GM18502 (cell line): ENCODE results near the gene TANC1.

Experiments used
- ATAC-seq: cut with Tn5 transposase; IDR thresholded peaks from one replicate; pipeline ENCODE4 v1.9.1; 2021; ENCODE audit warnings: mild to moderate bottlenecking; ENCODE audit not compliant: unreplicated experiment, poor library complexity

Gene TANC1

DNA sequence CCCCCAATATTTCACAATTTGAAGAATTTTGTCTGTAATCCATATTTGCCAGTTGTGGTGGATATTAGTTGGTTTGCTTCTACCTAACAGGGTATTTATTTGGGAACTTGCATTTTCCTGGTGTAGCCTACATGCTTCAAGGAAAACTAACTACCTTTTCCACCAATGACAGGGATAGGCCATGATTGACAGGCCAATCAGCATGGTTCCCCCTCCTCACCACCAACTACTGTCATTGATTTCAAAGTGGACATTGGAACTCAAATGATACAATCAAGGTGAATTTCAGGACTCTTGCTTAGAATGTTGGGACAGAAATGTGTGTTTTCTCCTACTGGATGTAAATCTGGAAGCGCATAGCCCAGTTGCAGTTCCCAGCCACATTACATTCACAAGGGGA lies 10.1 kb upstream of the TANC1 start:
- no peak for ATAC-seq

DNA sequence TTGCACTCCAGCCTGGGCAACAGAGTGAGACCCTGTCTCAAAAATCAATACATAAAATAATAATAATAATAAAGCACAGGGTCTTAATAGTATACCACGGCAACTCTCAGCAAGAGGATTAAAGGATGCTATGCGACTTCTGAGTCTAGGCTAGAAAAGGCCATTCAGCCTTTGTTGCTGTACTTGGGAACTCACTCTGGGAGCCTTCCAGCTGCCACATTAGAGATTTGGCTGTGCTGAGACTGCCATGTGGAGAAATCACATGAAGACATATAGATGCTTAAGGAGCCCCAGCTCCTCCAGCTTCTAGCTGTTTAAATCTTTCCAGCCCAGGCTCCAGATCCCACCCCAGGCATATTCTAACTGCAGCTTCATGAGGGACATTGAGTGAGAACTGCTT lies 8.2 kb upstream of the TANC1 start:
- no peak for ATAC-seq

DNA sequence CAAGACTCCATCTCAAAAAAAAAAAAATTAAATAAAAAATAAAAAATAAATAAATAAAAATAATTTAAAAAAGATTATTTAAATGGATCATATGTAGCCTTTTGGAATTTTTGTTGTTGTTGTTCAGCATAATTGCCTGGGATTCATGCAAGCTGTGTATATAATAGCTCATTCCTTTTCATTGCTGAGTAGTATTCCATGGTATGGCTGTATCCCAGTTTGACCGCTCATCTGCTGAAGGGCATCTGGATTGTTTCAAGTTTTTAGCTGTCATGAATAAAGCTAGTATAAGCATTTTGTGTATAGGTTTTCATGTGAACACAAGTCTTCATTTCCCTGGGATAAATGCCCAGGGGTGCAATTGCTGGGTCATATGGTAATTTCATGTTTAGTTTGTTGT lies 6.4 kb upstream of the TANC1 start:
- no peak for ATAC-seq

- no peak for ATAC-seq
Measured at GRCh38 chr2:158963071-158963470, 5.4 kb upstream of the TANC1 start.

DNA sequence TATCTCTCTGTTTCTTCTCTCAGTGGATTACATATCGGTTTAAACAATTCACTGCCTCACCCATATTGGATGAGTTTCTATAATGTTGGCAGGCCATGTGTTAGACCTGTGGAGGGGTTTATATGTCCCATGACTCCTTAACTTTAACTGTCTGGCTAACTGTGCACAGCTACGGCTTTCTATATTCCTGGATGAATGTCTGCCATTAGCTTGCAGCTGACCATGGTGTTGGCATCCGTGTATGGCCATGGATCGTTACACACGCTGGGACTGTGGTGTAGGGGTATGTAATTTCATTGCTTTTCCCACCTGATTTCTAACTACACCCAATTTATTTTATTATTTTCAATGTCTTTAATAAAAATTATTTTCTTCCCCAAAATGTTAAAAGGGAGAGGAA lies 3.3 kb upstream of the TANC1 start:
- no peak for ATAC-seq

GRCh38 chr2:158965641-158966040 lies 2.8 kb upstream of the TANC1 start:
- ATAC-seq: no peak

DNA sequence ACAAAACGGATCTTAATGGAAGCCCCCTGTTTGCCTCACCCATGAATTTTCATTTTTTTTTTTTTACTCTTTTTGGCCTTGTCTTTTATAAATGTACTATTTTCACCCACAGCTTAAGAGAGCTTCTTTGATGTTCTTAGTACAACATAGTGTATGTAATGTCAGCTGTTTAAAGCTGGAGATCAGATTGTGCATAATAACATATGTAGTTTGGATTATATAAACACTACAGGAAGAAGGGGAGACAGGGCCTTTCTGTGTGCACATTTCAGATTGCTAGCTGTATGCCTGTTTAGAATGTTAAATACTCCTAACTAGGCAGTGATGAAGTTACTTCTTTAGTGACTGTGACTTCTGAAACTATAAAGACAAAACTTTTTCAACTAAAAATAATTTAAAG lies 2.1 kb upstream of the TANC1 start:
- ATAC-seq: no peak

DNA sequence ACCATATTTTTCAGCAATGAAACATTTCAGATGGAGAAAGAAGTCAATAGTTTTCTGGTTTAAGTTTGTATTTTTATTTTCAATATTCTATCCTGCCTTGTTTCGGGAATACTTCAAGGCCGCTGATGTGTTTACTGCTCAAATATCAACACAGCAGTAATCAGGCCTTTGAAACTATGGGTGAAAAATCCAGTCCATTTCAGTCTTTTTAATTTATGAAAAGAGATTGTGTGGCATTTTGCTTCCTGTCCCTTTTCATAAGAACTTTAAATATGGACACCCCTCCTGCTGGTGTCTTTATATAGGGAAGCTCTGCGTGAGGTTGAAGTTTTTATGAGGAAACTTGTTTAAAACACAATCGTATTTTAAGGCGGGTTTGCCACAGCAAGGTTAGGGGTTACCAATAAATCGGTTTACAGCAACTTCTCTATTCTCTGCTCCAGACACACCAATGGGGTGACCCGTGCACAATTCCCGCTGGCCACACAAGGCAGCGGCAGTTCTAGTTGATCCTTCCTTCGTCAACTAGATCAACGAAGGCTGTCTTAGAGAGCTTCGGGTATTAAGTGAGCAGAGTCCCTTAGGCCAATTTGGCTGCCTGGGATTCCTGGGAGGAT lies 1.2 kb upstream of the TANC1 start:
- no peak for ATAC-seq

GRCh38 chr2:158967731-158968395 lies 577 bp upstream of the TANC1 start:
- ATAC-seq: peak; percentile 7

- peak; percentile 11 for ATAC-seq
Measured at GRCh38 chr2:158969162-158969714, 798 bp downstream of the TANC1 start.

GRCh38 chr2:158969715-158970240 lies 1.3 kb downstream of the TANC1 start:
- ATAC-seq: no peak

GRCh38 chr2:158970241-158970751 lies 1.9 kb downstream of the TANC1 start:
- ATAC-seq: no peak

DNA sequence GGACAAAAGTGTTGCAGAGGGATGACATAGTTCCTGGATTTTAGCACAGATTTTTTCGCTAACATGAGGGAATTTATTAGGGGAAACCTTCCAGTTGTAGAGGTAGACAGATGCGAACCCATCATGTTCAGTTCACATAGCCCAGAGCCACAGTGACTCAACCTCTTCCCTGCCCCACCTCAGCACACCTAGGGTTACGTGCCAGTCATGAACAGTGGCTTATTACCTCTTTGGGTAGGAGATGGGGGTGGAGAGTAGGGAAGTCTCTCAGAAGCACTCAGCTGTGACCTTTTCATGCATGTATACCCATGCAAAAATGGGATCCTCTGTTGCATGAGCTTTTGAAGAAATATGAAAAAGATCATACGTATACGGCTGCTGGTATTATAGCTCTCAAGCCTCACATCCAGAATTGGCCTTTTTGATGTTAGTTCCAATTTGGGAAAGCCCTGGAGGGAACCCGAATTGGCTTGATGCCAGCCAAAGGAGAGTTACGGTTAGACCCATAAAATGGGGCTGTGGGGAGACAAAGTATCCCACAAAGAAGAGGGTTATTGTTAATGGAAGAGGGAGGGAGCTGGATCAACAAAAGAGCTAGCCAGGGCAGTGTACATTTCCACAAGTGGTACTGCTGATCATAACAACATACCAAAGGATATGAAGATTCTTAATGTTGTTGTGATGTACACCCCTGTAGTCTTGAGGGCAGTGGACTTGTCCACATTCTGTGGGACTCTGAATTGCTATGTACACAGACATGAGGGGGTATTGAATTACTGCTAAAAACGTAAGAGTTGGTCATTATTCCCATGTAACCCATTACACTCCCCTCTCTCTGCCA lies 4.9 kb downstream of the TANC1 start:
- no peak for ATAC-seq

- no peak for ATAC-seq
Measured at GRCh38 chr2:158975271-158975921, 7.0 kb downstream of the TANC1 start.

DNA sequence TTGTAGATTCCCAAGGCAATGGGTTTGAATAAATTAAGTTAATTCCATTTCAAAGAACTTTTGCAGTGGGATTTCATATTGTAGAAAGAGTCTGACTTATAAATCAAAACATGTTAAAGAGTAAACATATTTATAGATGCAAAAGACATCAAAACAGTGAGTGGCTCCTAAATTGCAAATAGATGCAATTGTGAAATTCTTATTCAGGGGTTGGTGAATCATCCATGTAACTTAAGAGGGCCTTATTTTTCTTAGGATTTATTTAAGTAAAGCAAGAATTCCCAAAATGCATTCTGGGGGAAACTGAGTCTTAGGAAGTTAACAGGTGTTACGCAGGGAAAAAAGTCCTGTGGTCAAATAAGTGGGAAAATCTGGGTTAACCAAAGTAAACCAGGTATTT lies 11.3 kb downstream of the TANC1 start:
- no peak for ATAC-seq

DNA sequence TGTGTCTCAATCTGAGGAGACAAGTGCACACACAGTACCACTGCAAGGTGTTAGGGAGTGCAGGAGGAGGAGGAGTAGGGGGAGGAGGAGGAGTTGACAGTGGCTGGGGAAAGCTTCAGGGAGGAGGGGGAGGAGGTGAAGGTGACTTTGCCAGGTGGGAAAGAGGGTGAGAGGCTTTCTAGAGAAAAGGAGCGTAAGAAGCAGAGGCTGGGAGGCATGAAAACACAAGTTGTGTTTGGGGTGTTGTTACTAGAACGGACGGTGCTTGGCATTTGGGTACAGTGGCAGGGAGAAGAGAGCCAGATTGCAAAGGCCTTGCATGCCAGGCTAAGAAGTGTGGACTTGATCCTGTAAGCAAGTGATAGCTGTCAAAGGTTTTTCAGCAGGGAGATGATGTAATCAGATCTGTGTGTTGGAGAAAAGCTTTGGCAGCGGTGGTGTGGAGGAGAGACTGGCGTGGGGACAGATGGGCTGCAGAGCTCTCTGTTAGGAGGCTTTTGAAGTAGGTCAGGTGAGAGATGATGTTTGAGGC lies 16.2 kb downstream of the TANC1 start:
- no peak for ATAC-seq

GRCh38 chr2:158988501-158988900 lies 20.1 kb downstream of the TANC1 start:
- ATAC-seq: no peak

- ATAC-seq: no peak
Measured at GRCh38 chr2:158989165-158989564, 20.7 kb downstream of the TANC1 start.

DNA sequence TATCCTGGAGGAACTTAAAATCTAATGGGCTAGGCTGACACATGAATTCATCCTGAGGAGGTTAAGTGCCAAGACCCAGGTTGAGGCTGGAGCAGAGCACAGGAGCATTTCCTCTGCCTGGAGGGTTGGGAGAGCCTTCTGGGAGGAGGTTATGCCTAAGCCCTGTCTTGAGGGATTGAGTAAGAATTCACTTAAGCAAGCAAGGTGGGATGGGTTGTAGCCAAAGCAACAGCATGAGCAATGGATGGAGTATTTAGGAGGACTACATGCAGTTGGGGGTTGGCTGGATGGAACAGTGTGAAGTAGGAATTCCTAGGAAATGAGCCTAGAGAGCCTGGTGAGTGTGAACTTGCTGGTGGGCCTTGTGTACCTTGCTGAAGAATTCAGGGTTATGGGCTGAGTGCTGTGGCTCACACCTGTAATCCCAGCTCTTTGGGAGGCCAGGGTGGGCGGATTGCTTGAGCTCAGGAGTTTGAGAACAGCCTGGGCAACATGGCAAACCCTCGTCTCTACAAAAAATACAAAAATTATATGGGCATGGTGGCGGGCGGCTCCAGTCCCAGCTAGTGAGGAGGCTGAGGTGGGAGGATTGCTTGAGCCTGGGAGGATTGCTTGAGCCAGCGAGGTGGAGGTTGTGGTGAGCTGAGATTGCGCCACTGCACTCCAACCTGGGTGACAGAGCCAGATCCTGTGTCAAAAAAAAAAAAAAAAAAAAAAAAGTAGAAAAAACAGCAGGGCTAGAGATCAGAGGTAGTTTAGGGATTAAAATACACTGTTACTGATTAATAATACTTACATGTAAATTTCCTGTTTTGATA lies 22.2 kb downstream of the TANC1 start:
- ATAC-seq: no peak
